Diencephalon (tissue), 1 donor: ENCODE measurements around the gene NCOR2. TPM values are rescaled to one million over a fixed set of nuclear protein-coding genes. Genes with fewer than 3 reads are reported as not detected.

Experiments
- total RNA-seq: library from RNA; depleted of rRNA; stranded (reverse); fragments of >200 nt; gene quantifications from one replicate; pipeline ENCODE4 v1.2.3, GENCODE V29; 2014

Gene NCOR2
- total RNA-seq: 16.4 TPM

DNA sequence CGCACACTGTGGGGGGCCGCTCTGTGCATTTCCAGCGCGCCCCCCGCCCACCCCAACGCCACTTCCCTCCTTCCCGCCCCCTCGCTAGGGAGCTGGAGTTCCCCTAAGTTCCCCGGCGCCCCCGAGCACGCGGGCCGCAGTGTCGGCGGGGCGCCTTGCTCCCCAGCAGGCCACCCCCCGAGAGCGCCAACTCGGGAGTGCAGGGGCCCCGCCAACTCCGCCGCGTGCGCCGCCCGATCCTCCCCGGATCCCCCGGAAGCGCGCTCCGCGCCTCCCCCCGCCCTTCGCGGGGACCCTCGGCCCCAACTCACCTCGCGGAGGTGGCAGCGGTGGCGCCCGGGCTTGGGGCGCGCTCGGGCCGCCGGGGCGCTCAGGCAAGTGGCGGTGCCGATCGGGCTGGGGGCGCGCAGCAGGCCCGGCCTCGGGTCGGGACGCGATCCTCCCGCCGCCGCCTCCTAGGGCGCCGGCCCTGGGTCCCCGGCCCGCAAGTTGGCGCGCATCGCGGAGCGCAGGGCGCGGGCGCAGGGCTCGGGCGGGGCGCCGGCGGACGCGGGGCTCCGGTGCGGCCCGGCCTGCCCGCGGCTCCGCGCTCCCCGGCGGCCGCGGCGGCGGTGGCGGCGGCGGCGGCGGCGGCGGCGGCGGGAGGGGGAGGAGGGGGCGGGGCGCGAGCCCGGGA, at the start of gene NCOR2:
Gene NCOR2, minus strand, starts transcription at position 616 of the 676 bp plus-strand sequence. CDS start 72,361 bp downstream, outside the sequence.

